ENCODE data around the gene MGA.

The MGA gene

DNA sequence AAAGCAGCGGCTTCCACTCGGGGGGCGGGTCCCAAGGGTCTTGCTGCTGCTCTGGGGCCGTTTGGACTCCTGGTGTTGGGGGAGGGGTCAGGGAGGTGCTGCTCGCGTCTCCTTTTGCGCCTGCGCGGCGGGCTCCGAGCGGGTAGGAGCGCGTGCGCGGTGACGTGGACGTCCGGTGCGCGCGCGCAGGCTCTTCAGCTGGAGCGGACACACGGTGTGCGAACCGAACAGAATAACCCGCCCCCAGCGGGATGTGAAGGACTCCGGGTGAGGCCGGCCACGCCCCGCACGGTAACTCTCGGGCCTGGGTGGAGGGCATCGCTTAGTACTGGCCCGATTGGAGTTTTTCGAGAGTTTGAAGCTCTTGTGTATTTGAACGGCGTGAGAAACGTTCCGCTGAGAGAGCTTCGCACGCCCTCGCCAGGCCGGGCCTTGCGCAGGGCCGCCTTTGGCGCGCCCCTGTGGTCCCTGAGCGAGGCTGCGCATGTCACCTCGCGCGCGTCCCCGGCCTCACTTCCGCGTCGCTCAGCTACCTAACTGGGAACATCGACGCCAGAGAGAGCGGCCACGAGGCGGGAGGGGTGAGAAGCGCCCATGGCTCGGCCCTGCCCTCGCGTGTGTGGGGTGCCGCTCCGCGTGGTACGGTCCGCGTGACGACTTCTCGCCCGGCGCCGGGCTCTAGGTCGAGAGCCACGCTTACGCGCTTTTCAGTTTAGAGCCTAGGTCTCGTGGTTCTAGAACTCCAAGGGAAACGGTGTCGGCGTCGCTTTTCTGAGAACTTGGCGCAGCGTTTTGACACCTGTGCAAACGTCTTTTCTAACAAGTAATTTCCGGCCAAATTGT, at the start of gene MGA:
Gene MGA (plus strand): TSS at position 171 of the 843 bp plus-strand sequence.
- DNase-seq: peak; percentile 81

GRCh38 chr15:41620536-41621199, 39.5 kb upstream of the MGA start:
- no peak for DNase-seq

DNA sequence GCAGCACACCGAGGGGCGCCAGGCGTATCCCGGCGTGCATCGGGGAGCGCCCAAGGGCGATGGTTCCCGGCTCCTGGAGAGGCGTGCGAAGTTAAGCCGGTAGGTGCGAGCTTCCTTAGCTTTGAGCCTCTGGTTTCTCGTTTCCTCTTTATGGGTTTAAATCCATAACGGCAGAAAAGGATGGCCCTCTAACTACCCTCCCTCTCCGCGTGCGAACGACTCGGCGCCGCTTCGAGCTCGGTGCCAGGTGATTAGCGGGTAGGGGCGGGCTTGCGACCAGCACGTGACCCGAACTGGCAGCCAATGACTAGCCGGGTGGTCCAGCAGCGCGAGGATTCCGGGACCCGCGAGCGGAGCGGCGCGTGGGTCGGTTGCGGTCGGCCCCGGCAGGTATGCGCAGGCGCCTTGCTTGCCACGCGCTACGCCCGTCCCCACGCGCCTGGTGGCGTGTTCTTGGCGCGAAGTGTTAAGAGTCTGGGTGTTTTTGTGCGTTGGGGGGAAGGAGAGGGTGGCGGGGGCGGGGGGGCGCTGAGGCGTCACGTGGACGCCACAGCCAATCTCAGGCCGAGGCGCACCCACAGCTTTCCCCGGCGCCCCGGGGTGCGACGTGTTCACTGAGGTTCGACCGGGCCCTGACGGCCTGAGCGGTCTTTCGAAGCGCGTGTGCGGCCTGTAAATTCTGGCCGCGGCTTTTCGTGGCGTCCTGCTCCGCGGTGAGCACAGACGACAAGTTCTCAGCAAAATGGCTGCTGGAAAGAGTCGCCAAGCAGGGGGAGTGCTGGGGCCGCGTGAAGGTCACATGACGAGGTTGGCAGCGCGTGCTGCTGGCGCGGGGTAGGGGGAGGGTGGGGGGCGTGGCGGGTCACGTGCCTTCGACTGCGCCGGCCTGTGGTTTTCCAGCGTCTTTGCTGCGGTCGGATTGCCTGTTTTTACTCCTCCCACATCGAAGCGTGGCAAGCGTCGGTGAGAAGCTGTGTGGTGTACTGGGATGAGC, 38.7 kb upstream of the MGA start:
- DNase-seq: peak; percentile 43

DNA sequence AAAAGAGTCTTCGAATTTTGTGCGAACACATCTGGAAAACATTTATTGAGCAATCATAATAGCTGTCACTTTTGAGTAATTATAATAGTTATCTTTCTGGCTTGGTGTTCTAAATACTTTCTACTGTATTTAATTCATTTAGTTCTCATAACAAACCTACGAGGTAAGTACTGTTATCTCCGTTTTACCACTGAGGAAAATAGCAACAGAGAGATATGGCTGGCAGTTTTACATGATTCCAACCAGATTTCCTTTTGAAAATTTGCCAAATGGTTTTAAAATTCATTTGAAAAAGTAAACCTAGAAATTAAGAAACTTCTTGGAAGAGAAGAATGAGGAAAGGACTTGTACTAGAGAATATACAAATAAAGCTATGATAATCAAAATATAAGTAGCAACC, 37.3 kb upstream of the MGA start:
- no peak for DNase-seq

GRCh38 chr15:41627203-41627602, 33.0 kb upstream of the MGA start:
- DNase-seq: no peak

- no peak for DNase-seq
Measured at GRCh38 chr15:41629463-41629862, 30.7 kb upstream of the MGA start.

GRCh38 chr15:41629883-41630282, 30.3 kb upstream of the MGA start:
- no peak for DNase-seq

- no peak for DNase-seq
Measured at GRCh38 chr15:41630616-41631217, 29.5 kb upstream of the MGA start.

DNA sequence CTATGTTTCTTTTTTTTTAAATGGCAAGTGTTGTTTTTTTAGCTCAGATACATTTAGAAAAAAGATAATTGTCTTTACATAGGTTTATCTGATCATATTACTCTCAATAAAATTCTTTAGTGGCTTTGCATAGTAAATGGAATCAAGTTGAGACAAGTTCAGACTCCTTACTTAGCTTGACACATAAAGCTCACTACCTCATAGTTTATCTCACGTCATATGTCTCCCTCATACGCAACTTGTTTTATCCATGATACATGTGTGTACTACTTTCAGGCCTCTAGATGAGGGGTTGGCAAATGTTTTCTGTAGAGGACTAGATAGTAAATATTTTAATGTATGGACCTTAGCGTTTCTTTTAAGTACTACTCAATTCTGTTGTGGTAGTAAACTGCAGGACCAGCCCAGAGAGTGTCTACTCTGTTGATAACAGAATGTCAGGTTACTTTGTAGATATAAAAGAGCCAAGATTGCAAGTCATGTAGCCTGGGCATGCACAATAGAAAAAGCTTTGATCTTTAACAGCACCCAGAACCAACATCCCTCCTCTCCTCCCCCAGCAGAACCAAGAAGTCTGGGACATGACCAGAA, 28.2 kb upstream of the MGA start:
- no peak for DNase-seq

GRCh38 chr15:41633609-41634008, 26.6 kb upstream of the MGA start:
- DNase-seq: no peak

GRCh38 chr15:41634072-41634626, 26.1 kb upstream of the MGA start:
- DNase-seq: no peak

- no peak for DNase-seq
Measured at GRCh38 chr15:41637086-41637485, 23.1 kb upstream of the MGA start.

DNA sequence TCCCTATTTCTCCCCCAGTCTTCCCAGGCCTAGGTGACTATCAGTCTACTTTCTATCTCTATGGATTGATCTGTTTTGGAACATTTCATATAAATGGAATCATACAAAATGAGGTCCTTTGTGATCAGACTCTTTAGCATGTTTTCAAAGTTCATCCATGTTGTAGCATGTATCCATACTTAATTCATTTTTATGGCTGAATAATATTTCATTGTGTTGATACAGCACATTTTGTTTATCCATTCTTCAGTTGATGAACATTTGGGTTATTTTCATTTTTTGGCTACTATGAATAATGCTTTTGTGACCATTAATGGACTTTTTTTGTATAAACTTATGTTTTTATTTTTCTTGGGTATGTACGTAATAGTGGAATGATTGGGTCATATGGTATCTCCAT, 19.2 kb upstream of the MGA start:
- no peak for DNase-seq

GRCh38 chr15:41647262-41647661, 12.9 kb upstream of the MGA start:
- no peak for DNase-seq

DNA sequence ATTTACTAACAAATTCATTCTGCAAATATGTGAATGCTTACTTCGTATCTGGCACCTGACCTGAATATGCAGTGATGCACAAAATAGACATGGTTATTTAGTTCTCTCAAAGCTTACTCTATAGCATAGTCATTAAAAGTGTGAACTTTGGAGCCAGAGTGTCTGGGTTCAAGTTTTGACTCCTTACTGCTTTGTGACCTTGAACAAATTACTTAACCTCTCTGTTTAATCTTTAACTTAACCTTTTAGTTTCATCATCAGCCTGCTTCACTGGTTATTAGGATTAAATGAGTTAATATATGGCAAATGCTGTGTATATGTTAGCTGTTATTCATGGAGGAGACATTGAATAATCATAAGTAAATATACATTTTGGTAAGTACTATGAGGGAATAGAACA, 12.1 kb upstream of the MGA start:
- no peak for DNase-seq

GRCh38 chr15:41648770-41649169, 11.4 kb upstream of the MGA start:
- DNase-seq: no peak

GRCh38 chr15:41650806-41651205, 9.4 kb upstream of the MGA start:
- DNase-seq: no peak

GRCh38 chr15:41651373-41651772, 8.8 kb upstream of the MGA start:
- DNase-seq: no peak

DNA sequence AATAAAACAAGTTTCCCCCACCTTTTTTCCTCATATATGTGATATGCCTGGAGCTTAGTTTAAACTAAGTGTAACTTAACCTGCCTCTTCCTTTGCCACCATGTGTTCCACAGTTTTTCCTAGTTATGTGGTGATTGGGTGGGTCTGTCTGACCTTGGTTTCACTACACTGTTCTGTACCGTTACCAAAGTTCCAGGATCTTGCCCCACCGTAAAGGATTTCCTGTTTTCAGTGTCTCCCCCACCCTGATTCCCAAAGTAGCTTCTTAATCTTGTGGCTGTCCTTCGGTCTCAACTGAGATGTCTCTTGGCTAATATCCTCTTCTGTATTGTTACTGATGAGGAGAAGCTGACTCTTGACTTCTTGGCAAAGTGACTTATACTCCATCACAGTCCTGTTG, 6.4 kb upstream of the MGA start:
- DNase-seq: no peak

DNA sequence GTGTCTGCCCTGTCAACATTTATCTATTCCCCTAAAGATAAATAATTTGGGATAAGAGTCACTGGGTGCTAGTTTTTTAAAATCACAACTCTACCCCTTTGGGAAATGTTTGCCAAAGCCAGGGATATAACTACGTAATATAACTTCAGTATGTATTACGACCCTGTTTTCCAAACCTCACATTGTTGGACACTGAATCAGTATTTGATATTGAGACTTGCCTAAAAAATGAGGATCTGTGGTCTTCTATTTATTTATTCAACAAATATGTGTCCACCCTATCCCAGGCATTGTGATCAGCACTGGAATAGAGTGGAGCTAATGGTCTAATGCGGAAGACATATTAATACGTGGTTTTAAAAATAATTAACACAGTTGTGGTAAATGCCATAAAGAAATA, 4.5 kb upstream of the MGA start:
- DNase-seq: no peak

DNA sequence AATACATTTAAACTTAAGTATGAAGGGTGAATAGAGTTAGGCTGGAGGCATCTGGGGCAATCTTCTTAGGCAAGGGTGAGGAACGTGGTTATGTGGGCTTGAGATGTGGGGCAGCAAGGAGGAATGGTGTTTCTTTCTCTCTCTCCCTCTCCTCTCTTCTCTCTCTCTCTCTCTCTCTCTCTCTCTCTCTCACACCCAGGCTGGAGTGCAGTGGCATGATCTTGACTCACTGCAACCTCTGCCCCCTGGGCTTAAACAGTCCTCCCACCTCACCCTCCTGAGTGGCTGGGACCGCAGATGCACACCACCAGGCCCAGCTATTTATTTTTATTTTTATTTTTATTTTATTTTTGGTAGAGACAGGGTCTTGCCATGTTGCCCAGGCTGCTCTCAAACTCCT, 4.0 kb upstream of the MGA start:
- DNase-seq: no peak

DNA sequence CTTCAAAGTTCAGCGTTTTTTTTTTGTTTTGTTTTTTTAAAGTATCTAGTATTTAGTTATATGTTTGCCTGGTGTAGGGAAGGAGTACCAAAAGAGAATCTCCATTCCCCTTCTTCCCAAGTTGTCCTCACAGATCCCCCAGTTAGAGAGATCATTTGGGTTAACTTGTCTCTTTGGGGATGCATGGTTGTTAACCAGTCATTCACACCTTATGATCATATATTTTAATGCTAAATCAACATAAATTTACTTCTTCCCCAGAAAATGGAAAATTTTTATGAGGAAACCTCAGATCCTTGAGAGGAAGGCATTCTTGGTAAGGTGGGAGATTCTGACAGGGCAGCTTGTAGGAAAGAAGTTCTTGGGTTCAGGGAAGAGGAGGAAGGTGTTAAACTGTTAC, 1.5 kb upstream of the MGA start:
- no peak for DNase-seq

All from NCI-H2029 (cell line).